ENCODE results near the gene CCDC88B.

The CCDC88B gene

DNA sequence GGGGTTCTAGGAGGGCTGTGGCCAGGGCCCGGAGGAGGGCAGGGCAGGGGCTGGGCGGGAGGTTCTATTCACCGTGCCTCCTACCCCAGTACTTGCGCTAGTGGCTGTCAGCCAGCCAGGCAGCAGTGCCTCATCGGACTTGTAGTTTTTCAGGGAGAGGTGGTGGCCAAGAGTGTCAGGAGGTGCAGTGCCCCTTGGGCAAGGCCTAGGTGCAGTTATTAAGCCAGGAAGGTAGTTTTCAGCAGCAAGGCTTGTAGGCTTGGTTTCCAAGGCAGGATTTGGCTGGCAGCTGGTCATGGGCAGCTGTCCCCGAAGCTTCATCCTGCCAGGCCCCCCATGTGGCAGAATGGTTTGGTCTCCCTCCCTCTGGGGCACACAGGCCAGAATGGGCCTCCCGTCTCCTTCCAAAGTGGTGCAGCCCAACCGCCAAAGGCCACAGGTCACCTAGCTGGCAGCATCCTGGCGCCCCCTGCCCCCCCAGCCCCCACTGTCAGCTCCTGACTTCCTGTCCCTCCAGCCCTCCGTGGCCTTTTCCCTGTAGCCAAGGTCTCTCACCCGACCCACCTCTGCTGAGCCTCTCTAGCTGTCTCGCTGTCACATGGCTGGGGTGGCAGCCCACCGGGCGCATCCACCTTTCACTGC lies 8.5 kb downstream of the CCDC88B start:
- DNase-seq: no peak

DNA sequence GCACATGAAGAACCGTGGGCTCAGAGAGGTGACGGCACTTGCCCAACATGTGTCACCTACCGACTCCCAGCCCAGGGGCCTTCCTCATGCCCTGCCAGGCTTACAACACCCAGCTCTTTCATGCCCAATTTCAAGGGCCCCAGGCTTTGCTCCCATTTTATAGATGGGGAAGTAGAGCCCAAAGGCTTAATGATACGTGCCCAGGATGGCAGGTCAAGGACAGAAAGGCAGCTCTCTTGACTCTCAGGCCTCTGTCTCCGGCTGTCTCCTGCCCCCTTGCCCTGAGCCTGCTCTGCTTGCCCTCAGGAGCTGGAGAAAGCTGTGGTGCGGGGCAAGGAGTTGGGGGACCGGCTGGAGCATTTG lies 9.0 kb downstream of the CCDC88B start:
- no peak for DNase-seq

DNA sequence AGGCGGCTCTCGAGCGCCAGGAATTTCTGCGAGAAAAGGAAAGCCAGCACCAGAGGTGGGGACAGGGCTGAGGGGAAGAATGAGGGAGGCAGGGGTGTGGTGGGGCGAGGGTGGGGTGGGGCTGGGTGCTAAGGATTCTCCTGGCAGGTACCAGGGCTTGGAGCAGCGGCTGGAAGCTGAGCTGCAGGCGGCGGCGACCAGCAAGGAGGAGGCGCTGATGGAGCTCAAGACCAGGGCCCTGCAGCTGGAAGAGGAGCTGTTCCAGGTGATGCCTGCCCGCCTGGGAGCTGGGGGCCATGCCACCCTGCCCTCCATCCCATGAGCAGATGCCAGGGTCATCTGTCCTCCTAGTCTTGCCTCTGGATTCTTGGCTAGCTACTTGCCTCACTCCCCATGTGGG lies 9.4 kb downstream of the CCDC88B start:
- no peak for DNase-seq

DNA sequence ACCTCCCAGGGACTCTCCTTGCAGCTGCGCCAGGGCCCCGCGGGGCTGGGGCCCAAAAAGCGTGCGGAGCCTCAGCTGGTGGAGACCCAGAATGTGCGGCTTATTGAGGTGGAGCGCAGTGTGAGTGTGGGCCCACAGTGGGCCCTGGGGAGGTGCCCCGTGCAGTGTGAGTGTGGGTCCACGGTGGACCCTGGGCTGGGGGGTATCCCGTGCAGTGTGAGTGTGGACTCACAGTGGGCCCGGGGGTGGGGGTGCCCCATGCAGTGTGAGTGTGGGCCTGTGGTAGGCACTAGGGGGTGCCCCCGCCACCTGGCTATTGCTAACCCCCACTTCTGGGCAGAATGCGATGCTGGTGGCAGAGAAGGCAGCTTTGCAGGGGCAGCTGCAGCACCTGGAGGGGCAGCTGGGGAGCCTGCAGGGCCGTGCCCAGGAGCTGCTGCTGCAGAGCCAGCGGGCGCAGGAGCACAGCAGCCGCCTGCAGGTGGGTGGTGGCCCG lies 11.2 kb downstream of the CCDC88B start:
- DNase-seq: no peak

DNA sequence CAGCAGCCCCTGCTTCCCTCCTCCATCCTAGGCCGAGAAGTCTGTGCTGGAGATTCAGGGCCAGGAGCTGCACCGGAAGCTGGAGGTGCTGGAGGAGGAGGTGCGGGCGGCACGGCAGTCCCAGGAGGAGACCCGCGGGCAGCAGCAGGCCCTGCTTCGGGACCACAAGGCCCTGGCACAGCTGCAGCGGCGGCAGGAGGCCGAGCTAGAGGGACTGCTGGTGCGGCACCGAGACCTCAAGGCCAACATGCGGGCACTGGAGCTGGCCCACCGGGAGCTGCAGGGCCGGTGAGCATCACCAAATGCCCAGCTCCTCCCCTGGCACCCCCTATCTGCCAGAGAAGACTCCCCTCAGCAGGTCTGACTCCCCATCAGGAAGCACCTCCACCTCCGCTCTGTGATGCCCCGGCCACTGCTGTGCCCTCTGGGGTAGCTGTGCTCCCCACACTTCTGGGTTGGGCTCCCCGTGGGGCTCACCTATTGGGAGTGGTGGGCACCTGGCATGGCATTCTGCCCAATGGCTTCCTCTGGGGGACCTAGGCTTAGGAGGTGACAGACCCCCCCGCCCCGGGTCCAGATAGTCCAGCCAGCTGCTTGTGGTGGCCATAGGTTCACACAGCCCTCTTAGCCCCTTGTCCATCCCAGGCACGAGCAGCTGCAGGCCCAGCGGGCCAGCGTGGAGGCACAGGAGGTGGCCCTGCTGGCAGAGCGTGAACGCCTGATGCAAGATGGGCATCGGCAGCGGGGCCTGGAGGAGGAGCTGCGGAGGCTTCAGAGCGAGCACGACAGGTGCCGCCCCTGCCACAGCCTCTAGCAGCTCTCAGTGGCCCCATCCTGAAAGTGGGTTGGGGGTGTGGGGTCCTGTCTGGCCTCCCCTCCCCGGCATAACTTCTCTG lies 12.3 kb downstream of the CCDC88B start:
- DNase-seq: no peak

DNA sequence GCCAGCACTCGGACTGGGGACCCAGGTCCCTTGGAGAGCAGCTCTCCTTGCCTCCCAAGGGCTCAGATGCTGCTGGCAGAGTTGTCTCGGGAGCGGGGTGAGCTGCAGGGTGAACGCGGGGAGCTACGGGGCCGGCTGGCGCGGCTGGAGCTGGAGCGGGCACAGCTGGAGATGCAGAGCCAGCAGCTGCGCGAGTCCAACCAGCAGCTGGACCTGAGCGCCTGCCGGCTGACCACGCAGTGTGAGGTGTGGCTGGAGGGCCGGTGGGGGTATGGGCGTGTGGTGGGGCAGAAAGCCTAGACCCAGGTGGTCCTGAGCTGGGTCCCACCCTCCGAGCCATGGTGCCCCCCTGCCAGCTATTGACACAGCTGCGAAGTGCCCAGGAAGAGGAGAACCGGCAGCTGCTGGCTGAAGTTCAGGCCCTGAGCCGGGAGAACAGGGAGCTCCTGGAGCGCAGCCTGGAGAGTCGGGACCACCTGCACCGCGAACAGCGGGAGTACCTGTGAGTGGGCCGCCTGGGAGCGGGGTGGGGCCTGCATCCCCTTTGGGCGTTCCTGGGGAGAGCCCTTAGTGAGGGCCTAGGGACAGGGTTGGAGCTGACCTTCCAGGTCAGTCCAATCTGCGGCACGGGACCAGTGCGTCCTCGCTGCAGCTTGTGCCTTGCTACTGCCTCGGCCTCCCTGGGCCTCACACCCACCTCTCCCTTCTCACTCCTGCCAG lies 13.2 kb downstream of the CCDC88B start:
- no peak for DNase-seq

DNA sequence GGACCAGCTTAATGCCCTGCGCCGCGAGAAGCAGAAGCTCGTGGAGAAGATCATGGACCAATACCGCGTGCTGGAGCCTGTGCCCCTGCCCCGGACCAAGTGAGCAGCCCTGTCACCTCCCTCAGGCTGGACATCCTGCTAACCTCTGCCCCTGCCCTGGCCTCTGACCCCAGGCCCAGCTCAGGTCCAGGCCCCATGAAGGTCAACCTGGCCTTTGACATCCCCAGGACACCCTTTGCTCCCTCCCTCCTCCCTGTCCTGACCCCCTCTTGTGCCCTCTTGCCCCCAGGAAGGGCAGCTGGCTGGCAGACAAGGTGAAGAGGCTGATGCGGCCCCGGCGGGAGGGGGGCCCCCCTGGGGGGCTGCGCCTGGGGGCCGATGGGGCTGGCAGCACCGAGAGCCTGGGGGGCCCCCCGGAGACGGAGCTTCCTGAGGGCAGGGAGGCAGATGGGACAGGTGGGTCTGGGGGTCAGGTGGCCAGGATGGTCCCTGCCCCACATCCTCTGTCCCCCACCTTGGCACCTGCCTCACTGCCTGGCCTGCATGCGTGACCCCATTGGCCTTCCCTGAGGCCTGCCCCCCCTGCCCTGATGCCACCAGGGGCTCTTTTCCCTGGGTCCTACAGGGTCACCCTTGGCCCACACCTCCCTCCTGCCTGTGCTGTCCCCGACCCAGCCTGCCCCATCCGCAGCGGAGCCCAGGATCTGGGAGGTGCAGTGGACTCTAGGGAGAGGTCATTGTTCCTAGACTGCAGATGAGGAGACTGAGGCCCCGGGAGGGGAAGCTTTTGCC lies 13.9 kb downstream of the CCDC88B start:
- no peak for DNase-seq

DNA sequence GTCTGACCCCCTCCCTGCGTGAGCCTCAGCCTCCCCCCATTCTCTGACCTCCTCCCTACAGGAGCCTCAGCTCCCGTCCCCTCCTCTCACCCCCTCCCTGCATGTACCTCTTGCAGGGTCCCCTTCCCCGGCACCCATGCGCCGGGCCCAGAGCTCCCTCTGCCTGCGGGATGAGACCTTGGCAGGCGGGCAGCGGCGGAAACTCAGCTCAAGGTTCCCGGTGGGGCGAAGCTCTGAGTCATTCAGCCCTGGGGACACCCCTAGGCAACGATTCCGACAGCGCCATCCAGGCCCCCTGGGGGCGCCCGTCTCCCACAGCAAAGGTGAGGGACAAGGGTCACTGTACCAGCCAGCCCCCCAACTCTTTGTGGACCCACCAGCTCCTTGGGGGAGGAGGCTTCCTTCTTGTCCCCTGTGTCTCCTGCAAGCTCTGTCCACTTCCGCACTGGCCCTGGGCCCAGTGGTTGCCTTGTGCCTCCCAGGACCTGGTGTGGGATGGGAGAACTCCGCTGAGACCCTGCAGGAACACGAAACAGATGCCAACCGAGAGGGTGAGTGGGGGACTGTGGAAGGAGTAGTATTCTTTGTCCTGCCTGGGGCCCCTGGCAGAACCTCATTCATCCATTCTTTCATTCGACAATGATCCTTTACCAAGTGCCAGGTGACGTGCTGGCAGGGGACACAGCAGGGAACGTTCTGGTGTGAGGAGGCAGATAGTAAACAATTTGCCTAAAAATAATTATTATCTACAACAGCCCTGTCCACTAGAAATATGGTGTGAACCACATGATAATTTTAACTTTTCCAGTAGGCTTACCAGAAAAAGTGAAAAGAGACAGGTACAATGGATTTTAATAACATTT lies 15.3 kb downstream of the CCDC88B start:
- peak in 1 of 2 experiments; percentile 74 for DNase-seq

DNA sequence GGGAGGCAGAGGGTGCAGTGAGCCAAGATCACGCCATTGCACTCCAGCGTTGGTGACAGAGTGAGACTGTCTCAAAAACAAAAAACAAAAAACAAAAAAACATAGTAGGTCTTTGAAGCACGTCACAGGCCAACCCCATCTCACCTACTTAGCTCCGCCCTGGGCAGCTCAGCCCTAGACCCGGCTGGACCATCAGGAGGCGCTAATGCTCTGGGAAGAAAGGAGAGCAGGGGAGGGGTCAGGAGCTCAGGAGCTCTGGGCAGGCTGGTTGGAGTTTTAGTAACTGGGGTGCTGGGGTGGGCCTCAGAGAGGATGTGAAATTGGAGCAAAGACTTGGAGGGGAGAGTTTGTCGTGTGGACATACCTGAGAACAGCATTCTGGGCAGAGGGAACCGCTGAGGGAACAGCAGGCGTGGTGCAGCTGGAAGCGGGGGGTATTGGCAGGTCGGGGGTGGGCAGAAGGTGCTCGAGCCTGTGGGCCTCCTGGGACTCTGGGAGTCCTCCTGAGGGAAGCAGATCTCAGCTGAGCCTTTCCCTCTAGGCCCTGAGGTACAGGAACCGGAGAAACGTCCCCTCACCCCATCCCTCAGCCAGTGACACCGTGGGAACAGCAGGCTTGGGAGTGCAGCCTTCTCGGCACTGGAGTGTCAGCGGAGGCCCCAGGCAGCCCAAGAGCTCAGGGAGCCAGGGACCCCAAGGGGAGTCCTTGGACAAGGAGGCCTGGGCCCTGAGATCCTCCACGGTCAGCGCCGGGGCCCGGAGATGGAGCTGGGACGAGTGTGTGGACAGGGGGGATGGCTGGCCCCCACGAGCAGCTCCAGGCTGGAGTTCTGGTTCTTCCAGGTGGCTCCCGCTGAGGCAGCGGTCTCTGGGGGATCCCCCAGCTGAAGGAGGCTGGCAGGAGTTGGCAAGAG lies 16.8 kb downstream of the CCDC88B start:
- DNase-seq: peak in 1 of 2 experiments; percentile 49

DNA sequence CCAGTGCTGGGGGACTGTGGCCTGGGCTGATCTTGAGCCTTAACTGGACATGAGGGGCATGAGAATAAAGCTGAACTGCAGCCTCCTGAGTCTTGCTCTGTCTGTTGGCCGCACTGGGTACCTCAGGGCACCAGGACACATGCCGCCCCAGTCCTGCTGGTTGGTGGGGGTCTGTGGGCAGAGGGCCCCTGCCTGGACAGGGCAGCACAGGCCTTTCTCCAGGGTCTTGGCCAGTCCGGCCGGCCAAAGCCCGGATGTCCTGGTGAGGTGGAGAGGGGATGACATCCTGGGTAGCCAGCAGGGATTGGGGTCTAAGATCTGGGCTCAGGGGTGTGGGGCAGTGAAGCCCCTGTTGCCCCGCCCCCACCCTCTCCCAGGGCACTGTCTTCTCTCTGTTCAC lies 17.4 kb downstream of the CCDC88B start:
- no peak for DNase-seq

DNA sequence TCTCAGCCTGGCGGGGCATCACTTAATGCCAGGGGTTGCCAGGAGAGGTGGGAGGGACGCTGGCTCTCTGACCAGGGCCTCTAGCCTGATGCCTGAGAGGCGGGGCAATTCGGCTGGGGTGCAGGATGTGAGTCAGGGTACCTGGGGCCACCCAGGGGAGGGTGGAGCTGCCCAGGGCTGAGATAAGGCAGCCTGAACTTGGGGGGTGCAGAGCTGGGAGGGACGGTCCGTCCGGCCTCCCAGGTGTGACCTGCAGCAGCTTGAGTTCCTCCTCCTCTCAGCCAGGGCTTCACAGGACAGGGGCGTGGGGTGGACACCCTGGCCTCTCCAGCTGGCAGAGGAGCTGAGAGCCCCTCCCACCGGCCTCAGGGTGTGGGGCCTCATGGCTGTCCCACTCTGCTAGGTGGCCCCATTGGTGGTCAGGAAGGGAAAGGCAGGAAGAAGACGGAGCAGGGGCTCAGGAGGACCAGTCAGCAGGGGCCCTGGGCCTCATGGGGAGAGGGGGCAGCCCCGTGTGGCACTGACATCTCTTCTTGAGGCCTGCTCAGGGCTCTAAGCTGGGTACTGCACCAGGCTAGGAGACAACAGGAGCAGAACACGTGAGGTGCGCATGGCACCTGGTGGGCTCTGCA lies 18.0 kb downstream of the CCDC88B start:
- peak; percentile 63 to 67 for DNase-seq

DNA sequence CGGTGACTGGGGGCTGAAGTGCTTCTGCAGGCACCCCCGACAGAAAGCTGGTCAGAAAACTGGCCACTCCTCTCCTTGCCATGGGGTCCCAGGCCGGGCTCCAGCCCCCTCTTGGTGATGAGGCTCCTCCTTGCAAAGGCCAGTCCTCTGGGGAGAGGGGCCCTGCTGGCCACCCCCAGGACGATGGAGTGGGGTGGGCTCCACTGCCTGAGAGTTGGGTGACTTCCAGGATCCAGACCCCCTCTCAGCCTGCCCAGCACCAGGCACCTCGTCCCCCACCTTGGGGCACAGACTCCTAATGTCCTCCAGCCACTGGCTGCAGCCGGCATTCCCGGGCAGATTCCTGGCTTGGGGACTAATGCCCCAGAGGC lies 18.5 kb downstream of the CCDC88B start:
- DNase-seq: no peak

DNA sequence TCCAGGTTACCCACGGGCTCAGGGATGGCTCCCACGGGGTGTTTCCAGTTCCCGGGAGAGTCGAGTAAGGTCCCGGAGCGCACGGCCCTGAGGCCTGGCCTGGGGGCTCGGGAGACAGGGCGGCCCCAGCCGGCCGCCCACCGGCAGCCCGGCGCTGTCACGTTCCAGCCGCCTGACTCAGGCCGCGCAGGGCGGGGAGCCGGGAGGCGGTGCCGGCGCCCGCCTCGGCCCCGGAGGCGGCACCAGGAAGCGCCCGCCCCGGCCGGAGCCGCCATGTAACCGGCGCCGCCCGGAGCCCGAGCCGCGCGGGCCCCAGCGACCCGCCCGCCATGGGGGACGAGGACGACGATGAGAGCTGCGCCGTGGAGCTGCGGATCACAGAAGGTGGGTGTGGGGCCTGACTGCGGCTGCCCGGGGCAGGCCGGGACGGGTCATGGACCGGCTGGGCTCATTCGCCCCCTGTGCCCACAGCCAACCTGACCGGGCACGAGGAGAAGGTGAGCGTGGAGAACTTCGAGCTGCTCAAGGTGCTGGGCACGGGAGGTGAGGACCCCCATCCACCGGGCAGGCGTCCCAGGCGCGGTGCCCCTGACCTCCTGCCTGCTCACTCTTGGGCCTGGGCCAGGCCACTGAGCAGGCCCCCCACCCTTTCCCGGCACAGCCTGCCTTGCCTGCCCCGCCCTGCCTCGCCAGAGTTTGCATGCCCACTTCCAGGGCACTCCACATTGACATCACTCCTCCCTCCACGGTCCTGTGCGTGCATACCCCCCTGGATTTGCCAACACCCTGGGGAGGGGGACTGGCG lies 19.1 kb downstream of the CCDC88B start, which contains the start of gene RPS6KA4:
Gene RPS6KA4 (plus strand): TSS at position 256 of the 805 bp plus-strand sequence. CDS start 74 bp downstream, at position 330.
- peak in 1 of 2 experiments; percentile 39 for DNase-seq

DNA sequence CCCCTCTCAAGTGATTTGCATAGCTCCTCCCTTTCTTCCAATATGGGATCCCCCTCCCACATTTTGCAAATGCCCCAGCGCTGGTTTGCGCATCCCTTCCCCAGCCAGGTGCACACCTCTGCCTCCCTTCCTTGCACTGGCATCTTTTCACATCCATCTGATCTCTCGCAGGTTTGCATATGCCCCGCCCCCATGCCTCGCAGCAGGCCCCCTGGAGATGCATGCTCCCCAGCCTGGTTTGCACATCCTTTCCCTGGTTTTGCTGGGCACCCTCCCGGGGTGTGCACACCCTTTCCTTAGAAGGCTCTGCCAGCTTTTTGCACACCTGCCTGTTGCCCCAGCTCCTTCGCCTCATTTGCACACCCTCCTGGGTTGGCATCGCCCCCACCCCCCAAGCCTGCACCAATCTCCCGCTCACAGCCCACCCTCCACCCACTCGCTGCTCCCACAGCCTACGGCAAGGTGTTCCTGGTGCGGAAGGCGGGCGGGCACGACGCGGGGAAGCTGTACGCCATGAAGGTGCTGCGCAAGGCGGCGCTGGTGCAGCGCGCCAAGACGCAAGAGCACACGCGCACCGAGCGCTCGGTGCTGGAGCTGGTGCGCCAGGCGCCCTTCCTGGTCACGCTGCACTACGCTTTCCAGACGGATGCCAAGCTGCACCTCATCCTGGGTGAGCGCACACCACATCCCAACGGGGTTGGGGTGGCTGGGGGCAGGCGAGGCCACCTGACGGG lies 19.9 kb downstream of the CCDC88B start:
- DNase-seq: no peak

DNA sequence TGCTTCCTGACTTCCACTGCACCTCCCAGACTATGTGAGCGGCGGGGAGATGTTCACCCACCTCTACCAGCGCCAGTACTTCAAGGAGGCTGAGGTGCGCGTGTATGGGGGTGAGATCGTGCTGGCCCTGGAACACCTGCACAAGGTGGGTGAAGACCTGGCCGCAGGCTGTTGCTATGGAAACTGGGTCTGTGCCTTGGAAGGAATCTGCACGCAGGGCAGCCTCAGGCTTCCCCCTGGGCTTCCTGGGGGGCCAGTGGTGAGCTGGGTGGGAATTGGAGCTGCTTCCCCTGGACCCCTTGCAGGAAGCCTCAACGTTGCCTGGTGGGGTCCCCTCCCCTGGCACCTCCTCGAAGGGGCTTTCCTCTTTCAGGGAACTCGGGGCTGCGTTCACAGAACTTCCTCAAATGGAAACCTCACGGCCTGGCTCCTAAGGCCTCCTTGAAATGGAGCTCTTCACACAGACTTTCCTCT lies 20.5 kb downstream of the CCDC88B start:
- no peak for DNase-seq

DNA sequence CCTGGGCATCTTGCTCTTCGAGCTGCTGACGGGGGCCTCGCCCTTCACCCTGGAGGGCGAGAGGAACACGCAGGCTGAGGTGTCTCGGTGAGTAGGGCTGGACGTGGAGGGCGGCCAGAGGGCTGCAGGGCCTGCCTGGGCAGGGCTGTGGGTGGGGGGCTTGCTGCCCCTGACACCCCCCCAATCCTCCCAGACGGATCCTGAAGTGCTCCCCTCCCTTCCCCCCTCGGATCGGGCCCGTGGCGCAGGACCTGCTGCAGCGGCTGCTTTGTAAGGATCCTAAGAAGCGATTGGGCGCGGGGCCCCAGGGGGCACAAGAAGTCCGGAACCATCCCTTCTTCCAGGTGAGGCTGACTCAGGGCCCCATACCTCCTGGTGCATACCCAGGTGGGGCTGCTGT lies 21.7 kb downstream of the CCDC88B start:
- DNase-seq: no peak

DNA sequence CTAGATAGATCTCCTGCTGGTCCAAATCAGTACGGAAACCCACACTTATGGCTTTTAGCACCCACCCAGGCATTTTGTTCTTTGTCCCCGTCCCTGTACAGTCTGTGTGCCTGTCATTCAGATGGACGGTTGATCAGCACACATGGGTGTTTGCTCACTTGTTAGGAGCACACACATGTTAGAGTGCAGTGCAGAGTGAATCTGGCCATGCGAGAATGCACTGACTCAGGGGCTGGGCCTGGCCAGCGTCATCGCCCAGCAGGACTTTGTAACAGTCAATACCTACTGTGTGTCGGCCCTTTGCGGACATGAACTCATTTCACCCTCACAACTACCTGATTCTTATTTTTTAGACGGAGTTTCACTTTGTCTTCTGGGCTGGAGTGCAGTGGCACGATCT lies 22.3 kb downstream of the CCDC88B start:
- DNase-seq: no peak

DNA sequence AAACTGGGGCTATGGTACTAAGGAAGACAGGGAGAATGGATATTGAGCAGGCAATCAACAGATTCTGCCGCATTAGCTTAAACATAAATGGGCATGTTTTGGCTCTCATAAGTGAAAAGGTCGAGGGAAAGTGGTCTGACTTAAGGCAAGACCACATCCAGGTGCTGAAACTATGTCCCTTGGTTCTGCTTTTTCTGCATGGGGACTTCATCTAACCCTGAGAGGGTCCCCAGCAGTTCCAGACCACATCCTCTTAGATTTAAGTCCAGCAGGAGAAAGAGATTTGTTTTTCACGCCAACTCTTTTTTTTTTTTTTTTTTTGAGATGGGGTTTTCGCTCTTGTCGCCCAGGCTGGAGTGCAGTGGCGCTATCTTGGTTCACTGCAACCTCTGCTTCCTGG lies 24.4 kb downstream of the CCDC88B start:
- DNase-seq: no peak

All from SW 1271 (cell line).